OCI-LY1 (cell line): ENCODE measurements around the gene RIPOR2.
"Not testable (repeated sequence)": the region's sequence is repeated elsewhere in the genome, so short reads cannot be mapped to it uniquely, and the experiment has no call there.

ENCODE experiments used
- H2AFZ ChIP-seq: fragments of 200-600 bp; sonication (generic), shearing (Covaris generic); 2 replicates; pipeline ENCODE4 v1.6.0; 2014; ENCODE audit warnings: antibody characterized with exemption, mild to moderate bottlenecking, low read length
- H3F3A ChIP-seq: fragments of 200-600 bp; sonication (generic), shearing (Covaris generic); 2 replicates; pipeline ENCODE4 v1.6.0; 2014; ENCODE audit warnings: mild to moderate bottlenecking, antibody characterized with exemption, low read length, moderate library complexity; ENCODE audit not compliant: insufficient read depth
- H3K27ac ChIP-seq: fragments of 200-600 bp; sonication (generic); 2 replicates; pipeline ENCODE4 v1.5.1; 2014; ENCODE audit warnings: low read length, mixed run types, mild to moderate bottlenecking, low read depth; ENCODE audit not compliant: poor library complexity, severe bottlenecking
- H3K27me3 ChIP-seq: fragments of 200-600 bp; sonication (generic); 2 replicates; pipeline ENCODE4 v1.6.0; 2014; ENCODE audit warnings: antibody characterized with exemption, mild to moderate bottlenecking, low read length, moderate library complexity; ENCODE audit not compliant: insufficient read depth
- H3K36me3 ChIP-seq: fragments of 200-600 bp; sonication (generic); 2 replicates; pipeline ENCODE4 v1.6.1; 2014; ENCODE audit warnings: mild to moderate bottlenecking, antibody characterized with exemption, low read length, moderate library complexity, mixed read lengths; ENCODE audit not compliant: insufficient read depth
- H3K4me1 ChIP-seq: fragments of 200-600 bp; sonication (generic); 2 replicates; pipeline ENCODE4 v1.5.1; 2014; ENCODE audit warnings: mild to moderate bottlenecking, low read length, moderate library complexity; ENCODE audit not compliant: insufficient read depth, severe bottlenecking
- H3K4me2 ChIP-seq: fragments of 200-600 bp; sonication (generic), shearing (Covaris generic); 2 replicates; pipeline ENCODE4 v1.6.1; 2014; ENCODE audit warnings: low read length
- H3K4me3 ChIP-seq: fragments of 200-600 bp; sonication (generic); 2 replicates; pipeline ENCODE4 v1.5.1; 2014; ENCODE audit warnings: low read length, low read depth, mild to moderate bottlenecking, mixed read lengths; ENCODE audit not compliant: poor library complexity, severe bottlenecking
- H3K79me2 ChIP-seq: fragments of 200-600 bp; shearing (Covaris generic); 2 replicates; pipeline ENCODE4 v1.6.1; 2016; ENCODE audit warnings: mixed run types, low read length, mixed read lengths; ENCODE audit not compliant: insufficient read depth
- H3K9ac ChIP-seq: fragments of 200-600 bp; sonication (generic), shearing (Covaris generic); 2 replicates; pipeline ENCODE4 v1.6.1; 2014; ENCODE audit warnings: mild to moderate bottlenecking, low read length, mixed read lengths
- H3K9me2 ChIP-seq: fragments of 200-600 bp; sonication (generic), shearing (Covaris generic); 2 replicates; pipeline ENCODE4 v1.6.1; 2014; ENCODE audit warnings: low read depth, mild to moderate bottlenecking, low read length, mixed read lengths
- H3K9me3 ChIP-seq: fragments of 200-600 bp; shearing (Covaris generic); 2 replicates; pipeline ENCODE4 v1.6.1; 2014; ENCODE audit warnings: low read length, mixed read lengths
- H4K20me1 ChIP-seq: fragments of 200-600 bp; sonication (generic), shearing (Covaris generic); 2 replicates; pipeline ENCODE4 v1.6.0; 2016; ENCODE audit warnings: mild to moderate bottlenecking, low read length; ENCODE audit not compliant: insufficient read depth
- EZH2 ChIP-seq: fragments of 200-600 bp; sonication (generic), shearing (Covaris generic); IDR thresholded peaks from 2 replicates; pipeline ENCODE4 v1.8.0; 2017; ENCODE audit warnings: borderline replicate concordance, mixed run types, mild to moderate bottlenecking, antibody characterized with exemption, low read length, moderate library complexity, mixed read lengths
- TF ChIP-seq, protein P1 (sequence below): fragments of 200-600 bp; sonication (generic), shearing (Covaris generic); IDR thresholded peaks from 2 replicates; pipeline ENCODE4 v1.5.1; 2017; ENCODE audit warnings: mild to moderate bottlenecking, antibody characterized with exemption, low read length, moderate library complexity, mixed read lengths

The RIPOR2 gene

DNA sequence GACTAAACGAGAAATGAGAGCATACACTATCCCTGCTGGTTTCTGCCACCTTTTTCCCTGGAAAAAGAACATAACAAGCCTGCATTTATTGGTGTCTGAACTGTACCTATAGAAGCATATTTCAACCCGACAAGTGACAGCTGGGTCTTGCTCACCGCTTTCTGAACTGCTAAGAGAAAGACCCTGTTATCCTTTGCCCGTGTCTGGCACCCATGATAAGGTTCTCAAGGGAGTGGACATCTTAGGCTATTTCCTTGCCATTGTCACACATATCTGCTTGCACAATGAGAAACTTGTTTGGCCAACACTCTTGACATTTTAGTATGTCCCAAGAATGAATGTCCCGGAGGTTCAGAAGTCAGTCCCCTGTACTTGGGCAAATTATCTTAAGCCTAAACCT lies 19.3 kb downstream of the RIPOR2 start:
- H3K36me3 ChIP-seq: no peaks in the 10 kb centered on the region; the same call in 1 of the 2 replicates
- H3K4me3 ChIP-seq: no peak overlapping the region
- H3K27me3 ChIP-seq: no peaks in the 10 kb centered on the region
- no peak overlapping the region for H3K27ac ChIP-seq
- H3K9me3 ChIP-seq: no peaks in the 10 kb centered on the region
- no peaks in the 10 kb centered on the region for H3K9me2 ChIP-seq
- no peak overlapping the region for H2AFZ ChIP-seq
- no peak overlapping the region for H3K9ac ChIP-seq
- TF ChIP-seq, protein P1, sequence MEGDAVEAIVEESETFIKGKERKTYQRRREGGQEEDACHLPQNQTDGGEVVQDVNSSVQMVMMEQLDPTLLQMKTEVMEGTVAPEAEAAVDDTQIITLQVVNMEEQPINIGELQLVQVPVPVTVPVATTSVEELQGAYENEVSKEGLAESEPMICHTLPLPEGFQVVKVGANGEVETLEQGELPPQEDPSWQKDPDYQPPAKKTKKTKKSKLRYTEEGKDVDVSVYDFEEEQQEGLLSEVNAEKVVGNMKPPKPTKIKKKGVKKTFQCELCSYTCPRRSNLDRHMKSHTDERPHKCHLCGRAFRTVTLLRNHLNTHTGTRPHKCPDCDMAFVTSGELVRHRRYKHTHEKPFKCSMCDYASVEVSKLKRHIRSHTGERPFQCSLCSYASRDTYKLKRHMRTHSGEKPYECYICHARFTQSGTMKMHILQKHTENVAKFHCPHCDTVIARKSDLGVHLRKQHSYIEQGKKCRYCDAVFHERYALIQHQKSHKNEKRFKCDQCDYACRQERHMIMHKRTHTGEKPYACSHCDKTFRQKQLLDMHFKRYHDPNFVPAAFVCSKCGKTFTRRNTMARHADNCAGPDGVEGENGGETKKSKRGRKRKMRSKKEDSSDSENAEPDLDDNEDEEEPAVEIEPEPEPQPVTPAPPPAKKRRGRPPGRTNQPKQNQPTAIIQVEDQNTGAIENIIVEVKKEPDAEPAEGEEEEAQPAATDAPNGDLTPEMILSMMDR: no peak
- TF ChIP-seq EZH2: no peak
- peaks cover 36% of the 10 kb centered on the region for H3K4me1 ChIP-seq
- H4K20me1 ChIP-seq: no peaks in the 10 kb centered on the region
- no peak overlapping the region for H3K4me2 ChIP-seq
- H3F3A ChIP-seq: no peaks in the 10 kb centered on the region
- H3K79me2 ChIP-seq: no peaks in the 10 kb centered on the region

- Histone ChIP-seq H3K4me3 (no peak overlapping the region), H3K4me1 (peaks cover 33% of the 10 kb centered on the region), H3K27me3 (no peaks in the 10 kb centered on the region), H3K9me2 (no peaks in the 10 kb centered on the region), H3K27ac (no peak overlapping the region), H3K4me2 (no peak overlapping the region), H3K79me2 (no peaks in the 10 kb centered on the region), H3K9ac (no peak overlapping the region), H3F3A (no peaks in the 10 kb centered on the region), H4K20me1 (no peaks in the 10 kb centered on the region), H3K36me3 (no peaks in the 10 kb centered on the region; the same call in 1 of the 2 replicates), H3K9me3 (no peaks in the 10 kb centered on the region), H2AFZ (no peak overlapping the region)
- TF ChIP-seq, protein P1: no peak
- no peak for TF ChIP-seq EZH2
Observed at GRCh38 chr6:24915641-24916040, 20.1 kb downstream of the RIPOR2 start.

DNA sequence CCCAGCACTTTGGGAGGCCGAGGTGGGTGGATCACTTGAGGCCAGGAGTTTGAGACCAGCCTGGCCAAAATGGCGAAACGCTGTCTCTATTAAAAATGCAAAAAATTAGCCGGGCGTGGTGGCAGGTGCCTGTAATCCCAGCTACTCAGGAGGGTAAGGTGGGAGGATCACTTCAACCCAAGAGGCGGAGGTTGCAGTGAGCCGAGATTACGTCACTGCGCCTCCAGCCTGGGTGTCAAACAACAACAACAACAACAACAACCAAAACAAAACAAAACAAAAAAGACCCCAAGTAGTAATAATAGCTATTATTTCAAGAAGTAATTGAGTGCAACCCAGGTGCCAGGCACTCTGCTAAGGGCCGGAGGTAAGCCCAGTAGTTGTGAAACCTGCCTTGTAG lies 21.7 kb downstream of the RIPOR2 start:
- not testable (repeated sequence) for H3F3A ChIP-seq, H3K4me2 ChIP-seq, H3K9me2 ChIP-seq, H3K9me3 ChIP-seq, H3K79me2 ChIP-seq, H2AFZ ChIP-seq, H3K27ac ChIP-seq, H3K4me3 ChIP-seq, H3K27me3 ChIP-seq, H3K9ac ChIP-seq, H4K20me1 ChIP-seq, H3K36me3 ChIP-seq
- H3K4me1 ChIP-seq: peaks cover 32% of the 10 kb centered on the region

- H3K79me2 ChIP-seq: 0 out of 2 replicates have a peak, but pooled peaks cover 1% of the 10 kb centered on the region
- peaks cover 47% of the 10 kb centered on the region for H3K4me1 ChIP-seq
- H3K9me2 ChIP-seq: no peaks in the 10 kb centered on the region
- H3K4me2 ChIP-seq: peak overlapping the region; percentile 95
- peak overlapping the region; percentile 84 for H3K27ac ChIP-seq
- H2AFZ ChIP-seq: no peak overlapping the region
- H3K9me3 ChIP-seq: no peaks in the 10 kb centered on the region
- peak overlapping the region; percentile 82 for H3K4me3 ChIP-seq
- H3K36me3 ChIP-seq: no peaks in the 10 kb centered on the region; the same call in 1 of the 2 replicates
- no peak for TF ChIP-seq EZH2
- no peaks in the 10 kb centered on the region for H3F3A ChIP-seq
- H4K20me1 ChIP-seq: no peaks in the 10 kb centered on the region
- H3K9ac ChIP-seq: peak overlapping the region; percentile 83; the same call in 1 of the 2 replicates
- H3K27me3 ChIP-seq: no peaks in the 10 kb centered on the region
Observed at GRCh38 chr6:24911796-24912382, 23.9 kb downstream of the RIPOR2 start.
